Naive B cell (primary cell): Measurements from ENCODE around the gene KLRC3. TPM values are rescaled to one million over a fixed set of nuclear protein-coding genes. Genes with fewer than 3 reads are reported as not detected.
"Not testable (repeated sequence)": the region's sequence is repeated elsewhere in the genome, so short reads cannot be mapped to it uniquely, and the experiment has no call there.

Experiments used
- ATAC-seq, 2 donors: fragments of 150-1000 bp; cut with Tn5 transposase; 2 replicates each; pipeline ENCODE4 v1.10.0; 2021; ENCODE audit warnings: low read depth in 2 of 2, mild to moderate bottlenecking in 2 of 2, moderate library complexity in 2 of 2
- DNase-seq: peaks from one replicate; pipeline ENCODE4 v3.0.0; 2022
- H3K27ac Mint-ChIP-seq, 6 donors: one replicate each; pipeline ENCODE4 v1.8.0; 2020 to 2022; ENCODE audit warnings: mild to moderate bottlenecking in 6 of 6, mixed read lengths in 6 of 6, moderate library complexity in 5 of 6, inconsistent platforms in 2 of 6
- H3K27me3 Mint-ChIP-seq, 3 donors: one replicate each; pipeline ENCODE4 v1.8.0; 2021 to 2022; ENCODE audit warnings: mixed read lengths in 3 of 3, mild to moderate bottlenecking in 1 of 3
- H3K36me3 Mint-ChIP-seq, 2 donors: one replicate each; pipeline ENCODE4 v1.8.0; 2020 to 2022; ENCODE audit warnings: mixed read lengths in 2 of 2, inconsistent platforms in 1 of 2, mild to moderate bottlenecking in 1 of 2
- H3K4me1 Mint-ChIP-seq, 3 donors: one replicate each; pipeline ENCODE4 v1.8.0; 2020 to 2022; ENCODE audit warnings: mixed read lengths in 3 of 3, inconsistent platforms in 1 of 3, mild to moderate bottlenecking in 1 of 3, moderate library complexity in 1 of 3
- H3K4me3 Mint-ChIP-seq, 8 donors: one replicate each; pipeline ENCODE4 v1.8.0; 2020 to 2022; ENCODE audit warnings: mild to moderate bottlenecking in 8 of 8, mixed read lengths in 8 of 8, moderate library complexity in 8 of 8, inconsistent platforms in 2 of 8
- H3K9me3 Mint-ChIP-seq, 7 donors: one replicate each; pipeline ENCODE4 v1.8.0; 2020 to 2022; ENCODE audit warnings: mixed read lengths in 7 of 7, mild to moderate bottlenecking in 5 of 7, inconsistent platforms in 2 of 7, moderate library complexity in 1 of 7
- polyA plus RNA-seq, 6 donors: library from polyadenylated mRNA; unstranded; fragments of 300-500 nt; fragmentation: Illumina TruSeq; gene quantifications; one replicate each; pipeline ENCODE4 v1.2.3, GENCODE V29; 2021; ENCODE audit warnings: low read depth in 6 of 6

Gene KLRC3
- not detected for polyA plus RNA-seq

DNA sequence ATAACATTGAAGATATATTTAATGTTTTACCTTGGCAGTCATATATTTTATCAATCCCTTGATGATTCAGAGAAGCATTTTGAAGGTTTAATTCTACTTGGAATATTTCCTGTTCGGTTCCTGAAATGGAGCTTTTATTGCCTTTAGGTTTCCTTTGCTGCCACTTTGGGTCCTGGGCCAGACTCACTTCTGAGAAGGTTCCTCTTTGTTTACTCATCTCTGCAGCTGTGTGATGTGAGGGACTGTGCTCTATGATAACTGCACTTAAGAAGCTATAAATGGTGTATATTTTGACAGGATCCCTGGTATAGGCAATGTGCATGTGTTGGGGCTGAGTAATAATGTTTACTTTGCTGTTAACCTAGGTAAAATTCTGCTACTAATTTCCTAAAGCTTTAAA lies at the start of gene KLRC3:
KLRC3 (minus strand) TSS at position 262 of the 400 bp plus-strand sequence; CDS start at position 217, 45 bp downstream.
- DNase-seq, H3K4me1 Mint-ChIP-seq, ATAC-seq, H3K4me3 Mint-ChIP-seq, H3K27me3 Mint-ChIP-seq, H3K27ac Mint-ChIP-seq, H3K9me3 Mint-ChIP-seq, H3K36me3 Mint-ChIP-seq: not testable (repeated sequence)

DNA sequence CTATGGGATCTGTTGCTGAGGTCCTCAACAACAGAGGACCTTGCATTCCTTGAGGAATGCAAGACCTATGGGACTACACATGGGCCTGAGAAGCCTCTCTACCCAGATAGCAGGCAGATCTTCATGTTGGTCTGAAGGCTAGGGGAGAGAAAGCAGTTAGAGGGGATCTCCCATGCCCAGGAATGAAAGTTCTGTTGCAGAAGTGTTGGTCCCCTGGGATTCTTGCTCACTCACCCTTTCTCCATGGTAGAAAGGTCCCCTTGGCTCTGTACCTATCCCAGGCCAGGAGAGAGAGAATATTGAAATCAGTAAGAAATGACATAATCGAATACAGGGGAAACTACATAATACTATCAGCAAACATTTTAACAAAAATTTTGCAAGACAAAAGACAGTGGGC lies 49.3 kb upstream of the KLRC3 start:
- ATAC-seq (peak in 1 of 2 donors; percentile 23), DNase-seq (no peak)
- Mint-ChIP-seq H3K36me3 (peaks cover 0 to 7% of the 10 kb centered on the region in 2 donors), H3K27ac (no peak overlapping the region), H3K4me3 (no peak overlapping the region), H3K9me3 (peaks cover 0 to 15% (median 6%) of the 10 kb centered on the region in 7 donors), H3K4me1 (peaks cover 0 to 5% (median 3%) of the 10 kb centered on the region in 3 donors), H3K27me3 (peaks cover 12 to 38% (median 28%) of the 10 kb centered on the region in 3 donors)

DNA sequence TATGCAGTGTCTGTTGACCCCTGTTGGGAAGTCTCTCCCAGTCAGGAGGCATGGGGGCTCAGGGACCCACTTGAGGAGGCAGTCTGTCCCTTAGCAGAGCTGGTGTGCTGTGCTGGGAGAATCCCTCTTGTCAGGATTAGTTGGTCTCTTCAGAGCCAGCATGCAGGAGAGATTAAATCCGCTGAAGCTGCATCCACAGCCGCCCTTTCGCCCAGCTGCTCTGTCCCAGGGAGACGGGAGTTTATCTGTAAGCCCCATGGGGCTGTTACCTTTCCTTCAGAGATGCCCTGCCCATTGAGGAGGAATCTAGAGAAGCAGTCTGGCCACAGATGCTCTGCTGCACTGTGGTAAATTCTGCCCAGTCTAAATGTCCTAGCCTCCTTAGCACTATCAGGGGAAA lies 45.9 kb upstream of the KLRC3 start:
- peaks cover 0 to 7% of the 10 kb centered on the region in 2 donors for H3K36me3 Mint-ChIP-seq
- H3K4me3 Mint-ChIP-seq, result no peak overlapping the region
- ATAC-seq, result no peak
- H3K9me3 Mint-ChIP-seq, result peaks cover 0 to 21% (median 6%) of the 10 kb centered on the region in 7 donors
- peaks cover 0 to 5% (median 3%) of the 10 kb centered on the region in 3 donors for H3K4me1 Mint-ChIP-seq
- DNase-seq, result no peak
- H3K27me3 Mint-ChIP-seq, result peaks cover 19 to 67% (median 34%) of the 10 kb centered on the region in 3 donors
- H3K27ac Mint-ChIP-seq, result no peak overlapping the region

DNA sequence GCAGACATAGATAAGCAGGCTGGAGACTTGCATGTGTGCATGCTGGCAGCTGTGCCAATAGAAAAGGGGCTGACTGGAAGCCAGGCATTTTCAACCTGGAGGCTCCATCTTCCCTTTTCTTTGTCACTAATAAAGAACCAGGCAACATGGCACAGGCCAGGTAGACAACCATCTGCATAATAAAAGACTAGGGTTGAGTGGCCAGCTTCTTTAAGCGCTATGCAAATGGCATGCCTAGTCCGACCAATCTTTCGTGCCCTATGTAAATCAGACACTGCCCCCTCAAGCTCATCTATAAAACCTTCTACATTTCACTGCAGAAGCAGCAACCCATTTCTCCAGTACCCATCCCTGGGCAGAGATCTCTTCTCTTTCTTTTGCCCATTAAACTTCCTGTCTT lies 37.4 kb upstream of the KLRC3 start:
- no peaks in the 10 kb centered on the region for H3K4me1 Mint-ChIP-seq
- H3K36me3 Mint-ChIP-seq, result peaks cover 4 to 7% of the 10 kb centered on the region in 2 donors
- peaks cover 0 to 11% (median under 1%) of the 10 kb centered on the region in 3 donors for H3K27me3 Mint-ChIP-seq
- peaks cover 5 to 55% (median 35%) of the 10 kb centered on the region in 7 donors for H3K9me3 Mint-ChIP-seq
- no peak overlapping the region for H3K4me3 Mint-ChIP-seq
- ATAC-seq (no peak), DNase-seq (no peak)
- H3K27ac Mint-ChIP-seq, result no peak overlapping the region

DNA sequence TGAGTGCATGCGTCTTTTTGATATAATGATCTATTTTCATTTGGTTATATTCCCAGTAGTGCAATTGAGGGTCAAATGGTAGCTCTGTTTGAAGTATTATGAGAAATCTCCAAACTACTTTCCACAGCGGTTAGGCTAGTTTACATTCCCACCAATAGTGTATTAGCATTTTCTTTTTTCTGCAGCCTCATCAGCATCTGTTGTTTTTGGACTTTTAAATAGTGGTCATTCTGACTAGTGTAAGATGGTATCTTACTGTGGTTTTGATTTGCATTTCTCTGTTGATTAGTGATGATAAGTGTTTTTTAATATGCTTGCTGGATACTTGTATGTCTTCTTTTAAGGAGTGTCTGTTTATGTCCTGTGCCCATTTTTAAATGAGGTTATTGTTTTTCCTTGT lies 36.5 kb upstream of the KLRC3 start:
- H3K4me1 Mint-ChIP-seq, result no peaks in the 10 kb centered on the region
- ATAC-seq (no peak), DNase-seq (no peak)
- H3K4me3 Mint-ChIP-seq, result no peak overlapping the region
- peaks cover 5 to 46% (median 35%) of the 10 kb centered on the region in 7 donors for H3K9me3 Mint-ChIP-seq
- H3K27ac Mint-ChIP-seq, result no peak overlapping the region
- peaks cover 4 to 7% of the 10 kb centered on the region in 2 donors for H3K36me3 Mint-ChIP-seq
- peaks cover 0 to 4% (median 0%) of the 10 kb centered on the region in 3 donors for H3K27me3 Mint-ChIP-seq

DNA sequence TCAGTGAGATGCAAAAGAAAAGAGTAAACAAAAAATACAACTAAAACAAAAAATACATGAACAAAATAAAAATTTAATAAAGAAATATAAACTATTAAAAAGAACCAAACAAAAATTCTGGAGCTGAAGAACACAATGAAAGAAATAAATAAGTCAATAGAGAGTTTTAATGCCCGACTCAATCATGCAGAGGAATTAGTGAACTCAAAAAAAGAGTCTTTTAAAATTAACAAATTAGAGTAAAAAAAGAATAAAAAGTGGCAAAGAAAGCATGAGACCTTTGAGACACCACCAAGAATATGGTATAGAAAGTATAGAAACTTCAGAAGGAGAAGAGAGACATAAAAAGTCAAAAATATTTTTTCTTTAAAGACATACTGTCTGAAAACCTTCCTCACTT lies 35.4 kb upstream of the KLRC3 start:
- Mint-ChIP-seq H3K4me3 (no peak overlapping the region), H3K27ac (no peak overlapping the region), H3K9me3 (peaks cover 5 to 43% (median 34%) of the 10 kb centered on the region in 7 donors), H3K4me1 (no peaks in the 10 kb centered on the region), H3K27me3 (no peaks in the 10 kb centered on the region), H3K36me3 (peaks cover 4 to 7% of the 10 kb centered on the region in 2 donors)
- ATAC-seq, result no peak
- DNase-seq, result no peak

DNA sequence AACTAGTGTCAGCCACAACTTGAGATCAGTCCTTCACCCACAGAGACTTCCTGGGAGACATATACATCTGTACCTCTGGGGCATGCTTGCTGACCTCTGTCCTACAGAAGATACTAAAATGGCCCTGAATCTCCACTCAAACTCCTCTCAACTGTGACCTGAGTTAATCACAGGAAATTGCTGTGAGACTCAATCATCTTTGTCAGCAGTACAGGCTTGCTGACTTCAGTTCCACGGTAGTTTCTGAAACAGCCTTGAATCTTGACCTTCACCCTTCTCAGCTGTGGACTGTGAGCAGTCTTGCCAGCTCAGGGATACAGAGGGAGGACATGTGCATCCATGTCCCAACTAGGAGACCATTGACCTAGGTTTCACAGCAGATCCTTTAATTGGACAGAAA lies 34.1 kb upstream of the KLRC3 start:
- Mint-ChIP-seq H3K9me3 (peaks cover 5 to 38% (median 33%) of the 10 kb centered on the region in 7 donors), H3K27ac (no peak overlapping the region), H3K36me3 (peaks cover 4 to 7% of the 10 kb centered on the region in 2 donors), H3K4me1 (no peaks in the 10 kb centered on the region), H3K27me3 (no peaks in the 10 kb centered on the region), H3K4me3 (no peak overlapping the region)
- DNase-seq (no peak), ATAC-seq (no peak)

DNA sequence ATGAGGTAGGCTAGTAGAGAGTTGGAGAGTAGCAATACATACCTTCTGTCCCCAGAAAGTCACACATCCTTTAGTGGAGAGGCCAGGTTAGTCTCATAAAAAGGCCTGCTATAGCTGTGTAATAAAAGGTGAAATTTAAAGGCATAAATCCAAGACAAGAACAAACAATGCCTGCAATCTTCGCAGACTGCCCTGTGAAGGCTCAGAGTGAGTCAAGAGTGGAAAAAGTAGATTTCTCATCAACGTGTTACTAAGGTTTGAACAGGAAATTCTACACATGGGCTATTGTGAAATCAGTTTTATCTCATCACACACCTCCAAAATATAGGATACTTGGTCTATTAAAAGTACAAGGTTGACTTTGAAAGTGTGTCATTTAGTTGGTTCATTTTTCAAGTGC lies 32.8 kb upstream of the KLRC3 start, which contains the start of gene KLRC1:
KLRC1 (minus strand) TSS at position 222 of the 400 bp plus-strand sequence. CDS start 2,221 bp downstream, outside the sequence.
- ATAC-seq (no peak), DNase-seq (no peak)
- H3K36me3 Mint-ChIP-seq, result peaks cover 4 to 7% of the 10 kb centered on the region in 2 donors
- H3K9me3 Mint-ChIP-seq, result peaks cover 5 to 34% (median 28%) of the 10 kb centered on the region in 7 donors
- no peak within 1 kb of the TSS for H3K4me3 Mint-ChIP-seq
- no peaks in the 10 kb centered on the region for H3K27me3 Mint-ChIP-seq
- no peaks in the 10 kb centered on the region for H3K4me1 Mint-ChIP-seq
- no peak within 1 kb of the TSS for H3K27ac Mint-ChIP-seq

DNA sequence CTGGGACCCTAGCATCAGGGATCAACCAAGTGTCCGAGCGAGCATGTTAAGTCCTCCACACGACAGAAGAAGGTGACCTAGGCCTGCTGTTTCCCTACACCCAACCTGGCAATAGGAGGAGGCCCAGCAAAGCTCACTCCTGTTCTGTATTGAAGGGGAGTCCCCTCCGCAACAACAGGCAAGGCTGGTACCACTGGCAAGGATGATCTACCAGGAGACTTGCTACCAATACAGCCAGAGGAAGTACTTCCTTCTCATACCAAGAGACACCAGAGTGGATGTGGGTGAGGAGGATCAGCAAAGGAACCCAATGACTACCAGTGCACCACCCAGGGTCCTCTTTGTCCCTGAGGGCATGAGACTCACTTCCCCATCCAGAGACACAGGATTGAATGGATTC lies 27.8 kb upstream of the KLRC3 start:
- ATAC-seq (no peak), DNase-seq (no peak)
- peak overlapping the region in 1 of 6 donors; percentile 8 for H3K27ac Mint-ChIP-seq
- no peaks in the 10 kb centered on the region for H3K36me3 Mint-ChIP-seq
- H3K4me1 Mint-ChIP-seq, result no peaks in the 10 kb centered on the region
- no peaks in the 10 kb centered on the region for H3K27me3 Mint-ChIP-seq
- H3K4me3 Mint-ChIP-seq, result no peak overlapping the region
- no peaks in the 10 kb centered on the region for H3K9me3 Mint-ChIP-seq

DNA sequence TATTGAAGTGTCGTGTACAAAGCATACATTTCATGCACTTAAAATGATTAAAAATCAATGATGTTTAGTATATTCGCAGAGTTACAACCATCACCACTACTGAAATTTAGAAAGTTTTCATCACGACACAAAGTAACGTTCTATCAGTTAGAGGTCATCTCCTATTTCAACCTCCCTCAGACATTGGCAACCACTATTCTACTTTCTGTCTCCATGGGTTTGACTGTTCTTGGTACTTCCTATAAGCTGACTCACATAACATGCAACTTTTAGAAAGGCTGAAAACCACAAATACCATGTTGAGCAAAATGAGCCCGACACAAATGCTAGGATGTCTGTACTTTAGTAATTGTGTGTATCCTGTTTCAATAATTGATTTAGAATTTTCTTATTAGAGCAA lies 25.7 kb upstream of the KLRC3 start:
- not testable (repeated sequence) for H3K36me3 Mint-ChIP-seq, ATAC-seq, H3K27ac Mint-ChIP-seq, DNase-seq, H3K4me1 Mint-ChIP-seq, H3K27me3 Mint-ChIP-seq, H3K9me3 Mint-ChIP-seq, H3K4me3 Mint-ChIP-seq

DNA sequence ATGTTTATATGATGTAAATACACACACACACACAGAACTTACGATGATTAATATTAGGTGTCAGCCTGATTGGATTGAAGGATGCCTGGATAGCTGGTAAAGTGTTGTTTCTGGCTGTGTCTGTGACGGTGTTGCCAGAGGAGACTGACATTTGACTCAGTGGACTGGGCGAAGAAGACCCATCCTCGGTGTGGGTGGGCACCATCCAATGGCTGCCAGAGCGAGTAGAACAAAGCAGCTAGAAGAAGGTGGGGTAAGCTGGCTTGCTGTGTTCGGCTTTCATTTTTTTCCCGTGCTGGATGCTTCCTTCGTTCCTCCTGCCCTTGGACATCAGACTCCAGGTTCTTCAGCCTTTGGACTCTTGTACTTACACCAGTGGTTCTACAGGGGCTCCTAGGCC lies 20.7 kb upstream of the KLRC3 start:
- not testable (repeated sequence) for H3K27me3 Mint-ChIP-seq, H3K27ac Mint-ChIP-seq, H3K4me1 Mint-ChIP-seq, H3K9me3 Mint-ChIP-seq, ATAC-seq, DNase-seq, H3K36me3 Mint-ChIP-seq, H3K4me3 Mint-ChIP-seq

DNA sequence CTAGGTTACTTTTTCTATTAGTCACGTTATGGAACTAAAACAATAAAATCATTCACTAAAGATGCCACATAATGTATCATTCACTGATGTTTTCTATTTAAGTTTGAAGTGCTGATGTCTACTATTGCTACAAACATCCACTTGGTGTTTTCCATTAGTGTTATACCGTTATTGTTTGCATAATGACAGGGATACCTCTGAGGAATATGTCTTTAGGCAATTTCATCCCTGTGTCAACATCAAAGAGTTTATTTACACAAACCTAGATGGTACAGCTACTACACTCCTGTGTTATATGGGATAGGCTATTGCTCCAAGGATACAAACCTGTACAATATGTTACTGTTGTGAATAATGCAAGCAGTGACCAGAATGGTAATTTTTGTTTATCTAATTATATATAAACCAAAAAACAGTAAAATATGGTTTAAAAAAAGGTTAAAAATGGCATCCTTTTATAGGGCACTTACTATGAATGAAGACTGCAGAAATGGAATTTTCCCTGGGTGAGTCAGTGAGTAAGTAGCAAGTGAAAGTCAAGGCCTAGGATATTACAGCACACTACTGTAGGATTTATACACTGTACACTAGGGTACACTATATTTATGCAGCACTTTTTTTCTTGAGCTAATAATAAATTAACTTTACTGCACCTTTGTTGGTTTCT lies 19.3 kb upstream of the KLRC3 start:
- H3K27ac Mint-ChIP-seq, ATAC-seq, DNase-seq, H3K4me1 Mint-ChIP-seq, H3K27me3 Mint-ChIP-seq, H3K9me3 Mint-ChIP-seq, H3K4me3 Mint-ChIP-seq, H3K36me3 Mint-ChIP-seq: not testable (repeated sequence)

DNA sequence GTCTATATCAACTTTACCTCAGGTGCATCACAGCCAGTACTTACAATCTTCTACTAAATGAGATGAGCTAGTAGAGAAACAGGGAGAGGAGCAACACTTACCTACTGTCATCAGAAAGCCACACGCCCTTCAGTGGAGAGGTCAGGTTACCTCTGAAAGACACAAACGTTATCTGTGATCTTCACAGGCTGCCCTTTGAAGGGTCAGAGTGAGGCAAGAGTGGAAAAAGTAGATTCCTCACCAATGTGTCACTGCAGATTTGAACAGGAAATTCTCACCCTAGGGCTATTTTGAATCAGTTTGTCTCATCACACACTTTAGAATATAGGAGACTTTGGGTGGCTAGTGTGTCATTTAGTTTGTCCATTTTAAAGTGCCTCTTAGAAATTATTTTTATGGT lies 17.2 kb upstream of the KLRC3 start:
- H3K9me3 Mint-ChIP-seq, H3K36me3 Mint-ChIP-seq, H3K4me3 Mint-ChIP-seq, DNase-seq, H3K27me3 Mint-ChIP-seq, ATAC-seq, H3K27ac Mint-ChIP-seq, H3K4me1 Mint-ChIP-seq: not testable (repeated sequence)

DNA sequence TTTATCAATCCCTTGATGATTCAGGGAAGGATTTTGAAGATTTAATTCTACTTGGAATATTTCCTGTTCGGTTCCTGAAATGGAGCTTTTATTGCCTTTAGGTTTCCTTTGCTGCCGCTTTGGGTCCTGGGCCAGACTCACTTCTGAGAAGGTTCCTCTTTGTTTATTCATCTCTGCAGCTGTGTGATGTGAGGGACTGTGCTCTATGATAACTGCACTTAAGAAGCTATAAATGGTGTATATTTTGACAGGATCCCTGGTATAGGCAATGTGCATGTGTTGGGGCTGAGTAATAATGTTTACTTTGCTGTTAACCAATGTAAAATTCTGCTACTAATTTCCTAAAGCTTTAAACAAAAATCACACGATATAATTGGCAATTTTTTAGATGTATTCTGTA lies 15.4 kb upstream of the KLRC3 start, which contains the start of gene KLRC2:
KLRC2 (minus strand) TSS at position 195 of the 400 bp plus-strand sequence; CDS start at position 171, 24 bp downstream.
- not testable (repeated sequence) for H3K4me3 Mint-ChIP-seq, H3K4me1 Mint-ChIP-seq, H3K27me3 Mint-ChIP-seq, H3K9me3 Mint-ChIP-seq, H3K27ac Mint-ChIP-seq, DNase-seq, H3K36me3 Mint-ChIP-seq
- peak in 1 of 2 donors; percentile 56 for ATAC-seq
